ENCODE results near the gene SMIM1. TPM values are rescaled to one million over a fixed set of nuclear protein-coding genes. Genes with fewer than 3 reads are reported as not detected.

The SMIM1 gene
- total and polyA plus RNA-seq, 2 donors (not counting 3 experiments of a cell fraction or from before 2014, with no cell fraction given), result 1.4 to 2.9 TPM

- Histone ChIP-seq H3K9ac (replicated peaks; ENCODE audit: extremely low read depth, insufficient read depth, low read length) (peak within 1 kb of the TSS; percentile 59), H3K4me1 (ENCODE audit: control insufficient read depth, extremely low read depth, insufficient read depth, low read length) (peaks cover 8% of the 10 kb centered on the region), H3K27me3 (ENCODE audit: control insufficient read depth in 2 of 2, insufficient read depth in 2 of 2, low read length in 2 of 2) (peaks cover 0 to 1% of the 10 kb centered on the region in 2 experiments), H3K27ac (ENCODE audit: insufficient read depth, low read depth, low read length) (peak within 1 kb of the TSS; percentile 43), H3K4me3 (replicated peaks in 1 of 3; ENCODE audit: insufficient read depth in 1 of 3, low read depth in 1 of 3, low read length in 3 of 3) (peak within 1 kb of the TSS; percentile 46 to 73 (median 73)), H2AFZ (ENCODE audit: low read depth, low read length) (peak within 1 kb of the TSS; percentile 83), H3K36me3 (ENCODE audit: control insufficient read depth in 2 of 2, extremely low read depth in 1 of 2, insufficient read depth in 2 of 2, low read length in 2 of 2) (no peaks in the 10 kb centered on the region), H3K4me2 (ENCODE audit: insufficient read depth, low read length) (peak within 1 kb of the TSS; percentile 94), H3K9me3 (replicated peaks; ENCODE audit: control insufficient read depth, insufficient read depth, low read length) (no peaks in the 10 kb centered on the region), H3K79me2 (ENCODE audit: control insufficient read depth, insufficient read depth, low read length) (peaks cover 38% of the 10 kb centered on the region), H3K9me1 (replicated peaks; ENCODE audit: control insufficient read depth, extremely low read depth, insufficient read depth, low read length) (no peaks in the 10 kb centered on the region), H4K20me1 (replicated peaks; ENCODE audit: control insufficient read depth, extremely low read depth, insufficient read depth, low read length) (no peaks in the 10 kb centered on the region)
- DNase-seq (ENCODE audit: low read depth, low spot score) (peak; percentile 89), FAIRE-seq (peak; percentile 94)
- ChIA-PET CTCF (interaction anchor here (0.8 to 1.6 kb wide), 7 partner anchors 9 to 343 kb away, joined by 3 to 7 read pairs (median 4); partner anchors contain the start of gene C1orf174), POLR2A (no interaction called here)
- intact Hi-C loops (cut with micrococcal nuclease), result loop anchor here (1.0 kb wide), 4 partner anchors 24 to 104 kb away; partner anchors contain the start of genes C1orf174, CEP104, DFFB and SMIM1
- TF ChIP-seq POLR2AphosphoS5 (IDR thresholded peaks at IDR 0.05; ENCODE audit: insufficient read depth, low read depth, low read length), result peak; percentile 88
- TF ChIP-seq MYC (IDR thresholded peaks at IDR 0.05; ENCODE audit: low read depth, low read length), result peak; percentile 31
- TF ChIP-seq POLR2A (IDR thresholded peaks at IDR 0.05; ENCODE audit: low read depth, low read length), result peak; percentile 64
- no peak for TF ChIP-seq GATA2 (IDR thresholded peaks at IDR 0.05; ENCODE audit: insufficient read depth, insufficient read length, low read depth, low read length)
- peak; percentile 1 for TF ChIP-seq FOS (IDR thresholded peaks at IDR 0.05; ENCODE audit: borderline replicate concordance, insufficient read depth, low read length)
- TF ChIP-seq JUN (IDR thresholded peaks at IDR 0.05; ENCODE audit: borderline replicate concordance, insufficient read depth, insufficient read length, low read depth), result no peak
- peak; percentile 3 for TF ChIP-seq MAX (IDR thresholded peaks at IDR 0.05; ENCODE audit: insufficient read depth, insufficient read length)
- BruUV-seq (replicated peaks), result TSS peak; percentile 63
- dilution Hi-C loops (cut with MboI; ENCODE audit: extremely low pct_ligation_motif_present, low sequenced_read_pairs), result no loop called here
These were observed 23.9 kb downstream of the SMIM1 start, which contains the start of gene LRRC47 for GRCh38 chr1:3796215-3797061. TSS of gene LRRC47 (minus strand) at chr1:3796498. CDS start at chr1:3796476, 22 bp downstream.

All from endothelial cell of umbilical vein (primary cell).